GM19452 (cell line): ENCODE measurements around the gene GM2A.

Source experiments
- ATAC-seq: cut with Tn5 transposase; IDR thresholded peaks from one replicate; pipeline ENCODE4 v1.9.1; 2021; ENCODE audit not compliant: unreplicated experiment

The GM2A gene

GRCh38 chr5:151252762-151253604 lies at the start of gene GM2A:
TSS of gene GM2A (plus strand) at chr5:151253185. CDS start at chr5:151253217, 32 bp downstream.
- ATAC-seq = peak; percentile 73

DNA sequence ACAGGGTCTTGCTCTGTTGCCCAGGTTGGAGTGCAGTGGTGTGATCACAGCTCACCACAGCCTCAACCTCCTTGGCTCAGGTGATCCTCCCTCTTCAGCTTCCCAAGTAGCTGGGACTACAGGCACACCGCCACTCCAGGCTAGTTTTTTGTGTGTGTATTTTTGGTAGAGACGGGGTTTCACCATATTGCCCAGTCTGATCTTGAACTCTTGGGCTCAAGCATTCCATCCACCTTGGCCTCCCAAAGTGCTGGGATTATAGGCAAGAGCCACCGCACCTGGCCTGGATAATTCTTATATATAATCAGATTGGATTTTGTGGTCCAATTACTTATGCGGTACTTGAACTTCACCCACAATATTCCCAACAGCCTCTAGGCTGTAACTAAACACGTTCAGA lies 48.9 kb upstream of the GM2A start:
- ATAC-seq = no peak

DNA sequence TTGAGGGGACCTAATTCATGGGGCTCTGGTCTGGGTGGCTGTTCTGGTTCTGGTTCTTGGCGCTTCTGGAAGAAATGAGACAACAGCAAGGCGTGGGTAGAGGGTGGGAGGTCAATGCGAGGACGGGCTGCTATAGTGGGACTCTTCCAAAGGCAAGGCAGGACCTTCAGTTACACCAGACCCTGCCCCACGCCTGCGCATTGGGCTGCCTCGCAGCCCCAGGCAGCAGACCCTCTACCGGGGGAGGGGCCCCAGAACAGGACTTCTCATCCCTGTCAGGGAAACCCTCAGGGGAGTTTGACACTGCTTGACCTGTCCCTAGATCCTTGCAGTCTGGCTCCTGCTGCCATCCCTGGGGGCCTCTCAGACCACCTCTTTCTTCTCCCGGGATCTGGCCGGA lies 47.6 kb upstream of the GM2A start:
- ATAC-seq = no peak

GRCh38 chr5:151208481-151208914 lies 44.5 kb upstream of the GM2A start:
- no peak for ATAC-seq

- ATAC-seq = no peak
Measured at GRCh38 chr5:151212406-151212798, 40.6 kb upstream of the GM2A start.

- peak; percentile 75 for ATAC-seq
Measured at GRCh38 chr5:151213803-151214613, 39.0 kb upstream of the GM2A start.

GRCh38 chr5:151214614-151215545 lies 38.1 kb upstream of the GM2A start:
- ATAC-seq = peak; percentile 58

DNA sequence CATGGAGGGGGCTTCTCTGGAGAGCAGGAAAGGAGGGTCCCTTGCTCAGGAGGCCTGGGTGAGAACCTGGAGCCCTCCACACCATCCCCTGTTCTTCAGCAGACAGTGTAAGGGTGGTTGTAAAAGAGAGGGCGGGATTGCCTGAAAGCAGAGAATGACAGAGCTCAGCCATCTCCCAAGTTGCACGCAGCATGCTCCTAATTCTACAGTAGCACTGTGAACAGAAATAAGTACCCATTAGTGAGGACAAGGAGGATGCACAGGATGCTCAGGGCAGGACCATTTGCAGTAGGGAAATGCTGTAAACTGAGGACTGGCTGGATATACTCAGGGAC lies 37.5 kb upstream of the GM2A start:
- ATAC-seq = no peak

GRCh38 chr5:151216781-151217180 lies 36.2 kb upstream of the GM2A start:
- no peak for ATAC-seq

DNA sequence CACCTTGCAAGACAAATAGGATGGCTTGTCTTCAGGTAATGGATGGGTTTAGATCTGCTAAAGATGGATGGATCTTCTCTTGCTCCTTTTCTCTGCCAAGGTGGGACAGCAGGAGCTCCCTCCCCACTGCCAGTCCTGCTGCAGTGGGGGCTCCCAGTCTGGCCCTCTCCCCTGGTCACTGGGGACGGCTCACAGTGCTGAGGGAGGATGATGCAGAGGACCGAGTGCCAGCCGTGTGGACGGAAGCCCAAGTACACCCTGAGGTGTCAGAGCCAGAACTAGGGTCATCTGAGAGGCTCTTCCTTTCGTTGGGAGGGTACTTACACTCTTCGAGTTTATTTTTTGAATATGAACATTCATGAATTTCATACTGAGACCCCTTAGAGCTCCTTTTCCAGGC lies 34.8 kb upstream of the GM2A start:
- ATAC-seq = no peak

DNA sequence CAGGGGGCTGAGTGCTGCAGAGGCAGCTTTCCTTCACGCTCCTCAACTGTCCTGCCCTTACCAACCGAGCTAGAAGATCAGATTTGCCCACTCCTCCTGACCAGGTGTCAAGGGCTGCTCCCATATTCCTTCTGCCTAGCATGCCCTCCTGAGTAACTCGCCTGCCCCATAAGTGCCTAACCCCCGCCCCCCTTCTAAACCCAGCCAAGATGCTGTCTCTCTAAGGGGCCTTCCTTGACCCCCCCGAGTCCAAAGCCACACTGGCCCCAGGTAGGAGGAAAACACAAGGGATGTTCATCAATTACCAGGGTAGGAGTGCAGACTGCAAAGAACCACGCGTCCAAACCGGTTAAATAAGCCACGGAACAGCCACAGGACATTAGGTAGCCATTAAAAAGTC lies 33.8 kb upstream of the GM2A start:
- no peak for ATAC-seq

DNA sequence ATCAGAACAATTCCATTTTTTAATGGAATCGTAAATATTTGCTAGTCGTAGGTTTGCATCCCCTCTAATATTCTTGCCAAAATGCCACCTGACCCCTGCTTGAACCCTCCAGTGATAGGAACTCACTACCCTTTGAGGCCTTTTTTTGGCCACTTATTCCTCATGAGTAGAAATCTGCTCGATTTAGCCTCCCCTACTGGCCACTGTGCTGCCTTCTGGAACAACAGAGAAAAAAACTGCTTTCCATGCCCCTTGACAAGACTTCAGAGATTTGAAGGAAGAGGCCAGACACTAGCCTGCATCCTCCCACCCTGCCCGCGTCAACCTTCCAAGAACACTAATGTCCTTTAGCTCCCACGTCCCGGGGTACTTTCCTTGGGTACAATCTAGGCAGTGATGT lies 33.2 kb upstream of the GM2A start:
- ATAC-seq = no peak

- ATAC-seq = no peak
Measured at GRCh38 chr5:151221574-151221973, 31.4 kb upstream of the GM2A start.

DNA sequence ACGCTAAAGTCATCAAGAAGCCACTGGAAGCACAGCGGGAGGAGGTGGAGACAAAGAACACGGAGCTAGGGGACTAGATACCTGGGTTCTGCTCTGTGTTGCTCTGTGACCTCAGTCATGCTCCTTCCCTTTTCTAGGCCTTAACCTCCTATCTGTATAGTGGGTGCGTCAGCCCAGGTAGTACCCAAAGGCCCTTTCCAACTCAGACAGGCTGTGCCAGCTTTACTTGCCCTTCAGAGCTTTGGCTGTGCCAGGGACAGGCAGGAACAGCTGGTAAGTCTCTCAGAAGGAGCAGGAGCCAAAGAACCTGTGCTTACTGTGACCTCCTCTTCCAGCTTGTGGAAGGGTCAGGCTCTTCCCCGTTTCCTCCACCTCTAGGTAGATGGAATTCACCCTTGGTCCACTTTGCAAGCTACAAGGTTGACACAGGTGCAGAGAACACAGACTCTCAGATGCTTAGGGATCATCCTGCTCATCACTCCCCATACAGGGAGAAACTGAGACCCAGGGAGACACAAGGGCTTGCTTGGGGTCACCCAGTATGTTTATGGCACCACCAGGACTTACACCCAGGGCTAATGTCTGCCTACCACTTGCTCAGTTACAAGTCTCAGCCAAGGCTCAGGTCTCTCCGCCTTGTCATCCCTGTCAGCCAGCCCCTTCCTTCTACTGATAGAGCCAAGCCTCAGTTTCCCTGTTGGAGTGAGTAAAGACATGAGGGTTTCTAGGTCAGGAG lies 30.8 kb upstream of the GM2A start:
- ATAC-seq = no peak

DNA sequence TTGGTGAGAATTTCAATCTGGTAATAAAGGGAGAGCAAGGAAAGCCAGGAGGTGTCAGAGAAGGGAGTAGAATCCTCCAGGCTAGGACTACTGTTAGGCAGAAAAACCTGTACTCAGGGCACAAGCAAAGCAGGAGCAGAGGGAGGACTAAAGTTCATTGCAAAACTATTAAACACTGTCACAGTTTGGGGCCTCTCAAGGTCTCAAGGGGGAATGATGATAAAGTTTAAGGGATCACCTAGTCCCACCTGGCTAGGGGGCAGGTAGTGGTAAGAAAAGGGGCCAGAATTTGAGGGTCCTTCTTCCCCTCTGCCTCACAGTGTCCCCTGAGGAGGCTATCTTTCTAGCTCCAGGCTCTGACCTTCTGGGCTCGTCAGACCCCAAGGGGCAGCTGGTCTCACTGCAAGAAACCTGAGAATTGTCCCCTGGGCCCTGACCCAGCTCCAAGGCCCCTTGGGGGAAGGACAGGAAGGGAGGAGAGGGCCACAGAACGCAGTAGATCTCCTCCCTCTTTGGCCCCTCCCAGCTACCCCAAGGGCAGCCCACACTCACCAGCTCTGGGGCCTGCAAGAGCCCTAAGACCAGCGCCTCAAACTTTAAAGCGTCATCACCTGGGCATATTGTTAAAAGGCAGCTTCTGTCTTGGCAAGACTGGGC lies 30.1 kb upstream of the GM2A start:
- peak; percentile 52 for ATAC-seq

DNA sequence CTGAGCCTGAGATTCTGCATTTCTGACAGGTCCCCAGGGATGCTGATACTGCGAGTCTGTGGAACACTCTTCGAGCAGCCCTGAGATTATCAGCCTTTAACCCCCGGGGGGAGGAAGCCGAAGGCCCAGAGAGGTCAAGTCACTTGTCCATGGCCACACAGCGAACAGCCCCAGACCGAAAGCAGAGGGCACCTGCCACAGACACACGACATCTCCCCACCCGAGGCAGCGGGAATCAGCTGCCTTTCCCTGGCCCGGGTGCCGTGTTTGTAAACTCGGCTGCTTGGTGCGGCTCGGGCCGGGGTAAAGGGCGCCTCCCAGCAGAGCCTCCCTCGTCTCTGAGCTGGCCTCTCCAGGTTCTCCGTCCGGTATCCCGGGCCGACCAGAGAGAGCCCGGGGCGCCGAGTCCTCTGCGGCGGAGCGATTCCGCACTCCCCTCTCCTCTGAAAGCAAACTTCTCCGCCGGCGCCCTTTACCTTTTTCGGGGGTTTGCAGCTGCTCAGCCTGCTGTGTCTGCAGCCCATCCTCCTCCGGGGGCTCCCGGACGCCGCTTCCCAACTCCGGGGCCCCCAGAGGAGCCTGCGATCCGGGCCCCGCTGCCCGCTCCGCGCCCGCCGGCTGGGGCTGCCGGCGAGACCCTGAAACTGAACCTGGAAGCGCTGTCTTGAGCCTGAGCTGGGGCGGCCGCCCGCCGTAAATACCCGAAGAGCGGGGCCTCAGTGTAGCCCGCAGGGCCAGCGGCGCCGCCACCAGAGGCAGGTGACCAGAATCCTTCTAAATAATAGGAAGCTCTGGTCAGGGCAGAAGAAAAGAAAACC lies 29.3 kb upstream of the GM2A start, which contains the start of gene CCDC69:
CCDC69 (minus strand) TSS at position 646 of the 818 bp plus-strand sequence; CDS start at position 524, 122 bp downstream.
- ATAC-seq = peak; percentile 80

GRCh38 chr5:151224372-151224771 lies 28.6 kb upstream of the GM2A start:
- no peak for ATAC-seq

DNA sequence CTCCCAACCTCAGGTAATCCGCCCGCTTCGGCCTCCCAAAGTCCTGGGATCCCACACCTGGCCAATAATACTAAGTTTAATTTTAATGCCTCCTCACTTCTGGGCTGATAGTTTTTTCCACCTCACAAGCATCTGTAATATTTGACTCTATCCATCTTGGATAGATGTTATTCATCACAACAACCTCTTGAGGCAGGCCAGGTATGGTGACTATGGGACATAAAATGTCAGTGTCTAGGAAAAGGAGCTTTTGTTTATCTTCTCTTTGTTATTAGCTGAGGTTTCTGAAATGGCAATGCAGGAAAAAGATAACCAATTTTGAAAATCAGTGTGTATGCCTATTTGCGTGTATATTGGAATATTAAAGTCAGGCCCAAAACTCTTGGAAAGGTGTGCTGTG lies 27.9 kb upstream of the GM2A start:
- ATAC-seq = no peak

GRCh38 chr5:151225475-151225874 lies 27.5 kb upstream of the GM2A start:
- ATAC-seq = no peak
